Measurements from ENCODE around the gene PTPRD.
"Not testable (repeated sequence)": the region's sequence is repeated elsewhere in the genome, so short reads cannot be mapped to it uniquely, and the experiment has no call there.

Gene PTPRD

DNA sequence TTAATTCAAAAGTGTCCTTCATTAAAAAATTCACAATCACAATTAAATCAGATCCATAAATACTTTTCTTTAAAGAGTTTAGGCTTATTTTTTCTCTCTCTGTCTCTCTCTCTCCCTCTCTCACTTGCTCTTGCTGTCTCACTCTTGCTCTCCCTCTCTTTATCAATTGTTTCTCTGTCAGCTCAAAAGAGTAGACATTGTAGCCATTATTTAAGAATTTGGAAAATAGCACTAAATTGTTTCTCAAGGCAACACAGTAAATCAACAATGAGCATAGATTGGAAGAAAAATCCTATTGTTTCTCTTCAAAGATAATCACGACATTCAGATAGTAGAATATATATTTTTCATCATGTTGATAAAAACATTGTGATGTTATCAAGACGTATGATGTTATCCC, 1114.0 kb downstream of the PTPRD start:
- no peak for DNase-seq (ENCODE audit: low read depth)

DNA sequence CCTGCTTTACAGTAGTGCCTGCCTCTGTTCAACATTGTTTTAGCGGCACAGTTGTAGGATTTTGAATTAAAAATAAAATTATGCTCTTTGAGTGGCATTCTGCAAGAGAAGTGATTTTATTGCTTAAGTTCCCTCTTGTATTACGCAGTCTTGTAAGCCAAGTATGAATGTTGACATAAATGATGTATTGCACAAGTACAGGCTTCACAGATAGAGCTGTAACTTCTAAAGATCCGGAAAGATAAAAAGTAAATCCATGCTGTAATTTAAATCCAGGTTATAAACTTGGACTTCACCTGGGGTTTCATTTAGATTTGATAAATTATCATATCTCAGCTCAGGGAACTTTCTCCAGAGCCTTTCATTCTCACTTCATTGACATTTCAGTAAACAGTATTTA, 1114.7 kb downstream of the PTPRD start:
- DNase-seq (ENCODE audit: low read depth) = no peak

GRCh38 chr9:9494336-9494735, 1118.5 kb downstream of the PTPRD start:
- DNase-seq (ENCODE audit: low read depth) = no peak

DNA sequence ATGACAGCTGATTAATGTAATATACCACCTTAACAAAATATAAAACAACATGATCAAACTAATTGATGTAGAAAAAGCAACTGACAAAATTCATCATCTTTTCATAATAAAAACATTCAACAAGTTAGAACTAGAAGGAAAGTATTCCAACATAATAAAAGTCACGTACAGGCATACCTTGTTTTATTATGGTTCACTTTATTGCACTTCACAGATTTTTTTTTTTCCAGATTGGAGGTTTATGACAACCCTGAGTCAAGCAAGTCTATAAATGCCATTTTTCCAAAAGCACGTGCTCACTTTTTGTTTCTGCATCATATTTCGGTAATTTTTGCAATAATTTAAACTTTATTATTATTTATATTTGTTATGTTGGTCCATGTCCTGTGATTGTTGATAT, 1120.3 kb downstream of the PTPRD start:
- DNase-seq (ENCODE audit: low read depth) = no peak

GRCh38 chr9:9489183-9489582, 1123.6 kb downstream of the PTPRD start:
- DNase-seq (ENCODE audit: low read depth) = no peak

- no peak for DNase-seq (ENCODE audit: low read depth)
Observed at GRCh38 chr9:9483175-9483574, 1129.6 kb downstream of the PTPRD start.

- DNase-seq (ENCODE audit: low read depth) = no peak
Observed at GRCh38 chr9:9478741-9479140, 1134.1 kb downstream of the PTPRD start.

- DNase-seq (ENCODE audit: low read depth) = no peak
Observed at GRCh38 chr9:9469271-9469670, 1143.5 kb downstream of the PTPRD start.

DNA sequence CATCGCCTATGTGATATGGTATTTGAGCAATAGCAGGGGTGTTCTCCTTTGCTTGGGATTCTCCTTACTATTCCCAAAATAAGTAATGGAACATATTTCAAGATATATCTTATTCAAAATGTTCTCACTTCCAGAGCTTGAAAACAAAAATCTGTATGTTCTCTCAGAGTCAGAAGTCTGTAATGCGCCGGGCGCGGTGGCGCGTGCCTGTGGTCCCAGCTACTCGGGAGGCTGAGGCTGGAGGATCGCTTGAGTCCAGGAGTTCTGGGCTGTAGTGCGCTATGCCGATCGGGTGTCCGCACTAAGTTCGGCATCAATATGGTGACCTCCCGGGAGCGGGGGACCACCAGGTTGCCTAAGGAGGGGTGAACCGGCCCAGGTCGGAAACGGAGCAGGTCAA, 1170.9 kb downstream of the PTPRD start:
- DNase-seq (ENCODE audit: low read depth) = not testable (repeated sequence)

DNA sequence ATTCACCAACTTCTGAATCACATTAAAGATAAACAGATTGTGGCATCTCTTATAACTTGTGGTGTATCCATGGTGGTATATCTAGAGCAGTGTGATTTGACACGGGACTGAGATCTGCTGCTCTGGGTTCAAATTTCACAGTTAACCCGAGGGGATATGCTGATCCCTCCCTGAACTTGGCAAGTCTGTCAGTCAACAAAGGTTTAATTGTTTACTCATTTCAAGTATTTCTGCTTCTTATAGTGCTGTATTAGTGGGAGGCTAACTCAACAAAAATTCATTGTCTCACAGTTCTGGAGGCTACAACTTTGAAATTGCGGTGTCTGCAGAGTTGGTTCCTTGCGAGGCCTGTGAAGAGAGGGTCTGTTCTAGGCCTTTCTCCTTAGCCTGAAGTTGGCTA, 1175.2 kb downstream of the PTPRD start:
- no peak for DNase-seq (ENCODE audit: low read depth)

GRCh38 chr9:9426454-9426853, 1186.3 kb downstream of the PTPRD start:
- DNase-seq (ENCODE audit: low read depth) = not testable (repeated sequence)

GRCh38 chr9:9412241-9412640, 1200.6 kb downstream of the PTPRD start:
- DNase-seq (ENCODE audit: low read depth) = no peak

DNA sequence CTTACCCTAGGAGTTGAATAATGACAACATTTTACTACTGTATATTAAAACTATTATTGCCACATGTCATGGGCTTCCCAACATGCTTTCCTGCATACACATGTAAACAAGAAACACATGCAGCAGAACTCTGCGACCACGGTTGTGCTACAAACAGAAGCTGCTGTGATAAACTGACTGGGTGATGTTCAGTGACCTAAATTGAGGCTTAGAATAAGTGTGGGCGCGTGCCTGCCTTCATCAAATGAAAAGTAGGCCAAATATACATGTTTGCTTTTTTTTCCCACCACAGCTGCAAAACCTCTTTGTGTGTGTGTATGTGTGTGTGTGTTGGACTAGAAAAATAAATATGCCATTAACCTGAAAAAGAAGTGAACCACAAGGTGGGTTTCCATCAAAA, 1202.1 kb downstream of the PTPRD start:
- DNase-seq (ENCODE audit: low read depth) = no peak

- no peak for DNase-seq (ENCODE audit: low read depth)
Observed at GRCh38 chr9:9399982-9400381, 1212.8 kb downstream of the PTPRD start.

- no peak for DNase-seq (ENCODE audit: low read depth)
Observed at GRCh38 chr9:9396518-9396917, 1216.3 kb downstream of the PTPRD start.

GRCh38 chr9:9395539-9395938, 1217.3 kb downstream of the PTPRD start:
- no peak for DNase-seq (ENCODE audit: low read depth)

- no peak for DNase-seq (ENCODE audit: low read depth)
Observed at GRCh38 chr9:9392755-9393154, 1220.0 kb downstream of the PTPRD start.

DNA sequence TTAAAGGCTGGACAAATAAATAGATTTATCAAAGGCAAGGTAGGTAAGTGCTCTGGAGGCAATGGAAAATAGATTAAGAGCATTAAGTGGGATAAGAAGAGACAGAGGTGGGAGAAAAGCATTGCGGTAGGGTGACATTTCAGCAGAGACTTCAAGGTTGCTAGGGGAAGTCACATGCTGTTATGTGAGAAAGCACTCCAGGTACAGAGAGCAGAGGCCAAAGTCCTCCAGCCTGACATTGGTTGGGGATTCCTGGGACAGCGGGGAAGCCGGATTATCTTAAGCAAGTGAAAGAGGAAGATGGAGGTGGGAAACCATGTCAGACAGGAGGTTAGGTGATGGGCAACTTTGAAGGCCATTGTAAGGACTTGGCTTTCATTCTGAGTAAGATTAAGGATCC, 1222.9 kb downstream of the PTPRD start:
- no peak for DNase-seq (ENCODE audit: low read depth)

- no peak for DNase-seq (ENCODE audit: low read depth)
Observed at GRCh38 chr9:9387511-9388115, 1225.2 kb downstream of the PTPRD start.

DNA sequence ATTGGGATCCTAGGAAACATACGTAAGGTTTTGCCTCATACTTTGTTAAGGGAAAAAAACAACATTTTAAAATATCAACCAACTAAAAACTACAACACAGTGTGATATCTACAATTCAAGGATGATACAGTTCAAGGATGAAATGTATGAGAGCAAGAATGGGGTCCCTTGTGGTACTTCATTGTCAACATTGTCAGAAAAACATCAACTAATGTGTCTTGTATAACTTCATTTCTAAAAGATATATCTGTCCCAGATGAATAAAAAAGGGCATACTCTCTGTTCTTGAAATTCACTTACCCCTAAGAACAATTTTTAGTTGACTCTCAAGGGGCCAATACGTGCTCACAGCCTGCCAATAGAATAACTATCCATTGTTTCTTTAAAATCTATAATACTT, 1250.5 kb downstream of the PTPRD start:
- no peak for DNase-seq (ENCODE audit: low read depth)

GRCh38 chr9:9352877-9353481, 1259.8 kb downstream of the PTPRD start:
- DNase-seq (ENCODE audit: low read depth) = no peak

GRCh38 chr9:9341203-9341602, 1271.6 kb downstream of the PTPRD start:
- DNase-seq (ENCODE audit: low read depth) = no peak

GRCh38 chr9:9337129-9337528, 1275.7 kb downstream of the PTPRD start:
- DNase-seq (ENCODE audit: low read depth) = no peak

DNA sequence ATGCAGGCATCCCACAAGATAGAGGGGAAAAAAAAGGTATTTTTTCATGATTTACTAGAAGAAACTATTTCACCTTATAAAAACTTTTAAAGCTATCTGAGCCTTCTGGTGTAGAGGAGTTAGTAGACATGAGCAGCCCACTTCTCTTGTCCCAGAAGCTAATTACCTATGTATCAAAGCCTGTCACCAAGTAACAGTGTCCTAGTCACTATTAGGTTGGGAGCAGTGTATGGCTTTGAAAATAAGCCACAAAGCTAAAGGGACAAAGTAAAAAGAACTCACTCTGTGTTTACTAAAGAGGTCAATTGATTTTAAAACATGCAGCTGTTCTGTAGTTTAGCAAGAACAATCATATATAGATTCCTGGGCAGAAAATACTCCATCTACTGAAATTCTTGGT, 1286.1 kb downstream of the PTPRD start:
- no peak for DNase-seq (ENCODE audit: low read depth)
